Measurements from ENCODE around the gene AFP. TPM values are rescaled to one million over a fixed set of nuclear protein-coding genes. Genes with fewer than 3 reads are reported as not detected.
A peak's percentile ranks its signal among the peaks of the same experiment; 100 is the strongest.

Gene AFP
- total RNA-seq, 1 donor: 0.90 TPM

GRCh38 chr4:73413294-73413755, 22.7 kb upstream of the AFP start:
- DNase-seq (ENCODE audit: low read depth): no peak
- H3K4me3 ChIP-seq (ENCODE audit: low read depth, low read length): no peak overlapping the region
- no peak for TF ChIP-seq CTCF (IDR thresholded peaks at IDR 0.05; ENCODE audit: insufficient read depth, low read length)

DNA sequence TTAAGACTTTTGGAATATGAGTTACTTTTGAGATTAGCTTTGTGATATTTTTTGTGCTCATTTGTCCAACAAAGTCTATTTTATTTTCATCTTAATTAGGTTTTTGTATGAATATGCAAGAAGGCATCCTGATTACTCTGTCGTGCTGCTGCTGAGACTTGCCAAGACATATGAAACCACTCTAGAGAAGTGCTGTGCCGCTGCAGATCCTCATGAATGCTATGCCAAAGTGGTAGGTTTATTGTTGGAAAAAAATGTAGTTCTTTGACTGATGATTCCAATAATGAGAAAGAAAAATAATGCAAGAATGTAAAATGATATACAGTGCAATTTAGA, 21.1 kb upstream of the AFP start:
- DNase-seq (ENCODE audit: low read depth): no peak
- TF ChIP-seq CTCF (IDR thresholded peaks at IDR 0.05; ENCODE audit: insufficient read depth, low read length): no peak
- H3K4me3 ChIP-seq (ENCODE audit: low read depth, low read length): no peak overlapping the region

DNA sequence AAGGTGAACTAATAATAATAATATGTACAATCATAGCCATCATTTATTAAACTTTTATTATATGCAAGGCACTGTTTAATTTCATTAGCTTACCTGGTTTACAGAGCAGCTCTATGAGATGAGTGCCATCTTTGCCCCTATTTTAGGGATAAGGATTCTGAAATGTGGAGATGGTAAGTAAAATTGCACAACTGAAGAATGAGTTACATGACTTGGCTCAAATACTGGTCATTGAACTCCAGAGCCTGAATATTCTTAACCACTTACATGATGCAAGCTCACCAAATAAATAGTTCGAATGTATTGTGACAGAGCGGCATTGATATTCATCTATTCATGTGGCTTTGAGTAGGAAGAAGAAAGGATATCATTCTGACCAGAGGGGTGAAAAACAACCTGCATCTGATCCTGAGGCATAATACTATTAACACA, 20.2 kb upstream of the AFP start:
- H3K4me3 ChIP-seq (ENCODE audit: low read depth, low read length): no peak overlapping the region
- peak; percentile 4 for DNase-seq (ENCODE audit: low read depth)
- no peak for TF ChIP-seq CTCF (IDR thresholded peaks at IDR 0.05; ENCODE audit: insufficient read depth, low read length)

DNA sequence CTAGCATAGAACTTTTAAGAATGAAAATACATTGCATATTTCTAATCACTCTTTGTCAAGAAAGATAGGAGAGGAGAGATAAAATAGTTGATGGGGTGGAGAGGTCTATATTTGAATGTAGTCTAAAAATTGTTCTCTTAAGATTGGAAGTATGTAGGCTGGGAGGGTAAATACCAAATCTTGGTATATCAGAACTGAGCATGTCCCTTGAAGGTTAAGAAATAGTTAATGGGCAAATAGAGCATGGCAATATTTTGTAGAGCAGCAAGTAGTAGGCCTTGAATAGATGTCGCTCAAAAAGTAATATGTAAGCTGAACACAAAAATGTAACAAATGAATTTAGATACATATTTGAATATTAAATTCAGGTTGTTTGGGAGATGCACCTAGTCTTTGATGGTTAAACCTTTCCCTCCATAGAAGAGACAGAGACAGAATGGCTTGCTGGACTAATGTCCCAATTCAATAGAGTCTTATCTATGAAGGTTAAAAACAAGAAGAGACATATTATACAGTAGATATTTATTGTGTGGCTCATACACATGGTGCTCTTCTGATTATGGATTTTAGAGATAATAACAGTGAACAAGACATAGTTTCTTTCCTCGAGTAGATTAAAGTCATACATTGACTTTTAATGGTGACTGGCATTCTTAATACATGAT, 19.5 kb upstream of the AFP start:
- TF ChIP-seq CTCF (IDR thresholded peaks at IDR 0.05; ENCODE audit: insufficient read depth, low read length): no peak
- H3K4me3 ChIP-seq (ENCODE audit: low read depth, low read length): no peak overlapping the region
- DNase-seq (ENCODE audit: low read depth): no peak

DNA sequence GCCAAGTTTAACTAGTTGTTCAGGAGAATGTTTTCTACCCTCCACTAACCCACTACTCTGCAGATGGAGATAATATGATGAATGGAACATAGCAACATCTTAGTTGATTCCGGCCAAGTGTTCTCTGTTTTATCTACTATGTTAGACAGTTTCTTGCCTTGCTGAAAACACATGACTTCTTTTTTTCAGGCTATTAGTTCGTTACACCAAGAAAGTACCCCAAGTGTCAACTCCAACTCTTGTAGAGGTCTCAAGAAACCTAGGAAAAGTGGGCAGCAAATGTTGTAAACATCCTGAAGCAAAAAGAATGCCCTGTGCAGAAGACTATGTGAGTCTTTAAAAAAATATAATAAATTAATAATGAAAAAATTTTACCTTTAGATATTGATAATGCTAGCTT, 18.7 kb upstream of the AFP start:
- no peak for TF ChIP-seq CTCF (IDR thresholded peaks at IDR 0.05; ENCODE audit: insufficient read depth, low read length)
- no peak for DNase-seq (ENCODE audit: low read depth)
- H3K4me3 ChIP-seq (ENCODE audit: low read depth, low read length): no peak overlapping the region

- TF ChIP-seq CTCF (IDR thresholded peaks at IDR 0.05; ENCODE audit: insufficient read depth, low read length): no peak
- peak; percentile 11 for DNase-seq (ENCODE audit: low read depth)
Observed at GRCh38 chr4:73417973-73418372, 18.0 kb upstream of the AFP start.

GRCh38 chr4:73418677-73419076, 17.3 kb upstream of the AFP start:
- no peak for DNase-seq (ENCODE audit: low read depth)
- H3K4me3 ChIP-seq (ENCODE audit: low read depth, low read length): no peak overlapping the region
- no peak for TF ChIP-seq CTCF (IDR thresholded peaks at IDR 0.05; ENCODE audit: insufficient read depth, low read length)

More at GRCh38 chr4:73417973-73418372, 18.0 kb upstream of the AFP start:
- H3K4me3 ChIP-seq (ENCODE audit: low read depth, low read length): no peak overlapping the region
